ENCODE results near the gene TM9SF4.

The TM9SF4 gene

DNA sequence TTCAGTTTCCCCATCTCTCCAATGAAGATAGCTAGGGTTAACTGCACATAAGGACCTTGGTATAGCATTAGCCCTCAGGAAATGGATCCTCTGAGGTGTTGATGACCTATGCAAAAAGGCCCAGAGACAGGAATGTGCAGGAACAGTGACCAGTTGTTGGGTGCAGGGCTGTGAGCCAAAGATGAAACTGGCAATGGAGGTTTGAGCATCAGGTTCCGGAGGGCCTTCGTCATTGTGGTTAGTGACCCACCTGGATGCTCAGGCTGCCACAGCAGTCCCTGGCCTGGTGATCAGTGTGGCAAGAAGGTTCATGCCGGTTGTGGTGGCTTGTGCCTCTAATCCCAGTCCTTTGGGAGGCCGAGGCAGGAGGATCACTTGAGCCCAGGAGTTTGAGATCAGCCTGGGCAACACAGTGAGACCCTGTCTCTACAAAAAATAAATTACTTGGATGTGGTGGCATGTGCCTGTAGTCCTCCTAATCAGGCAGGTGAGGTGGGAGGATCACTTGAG lies 43.7 kb downstream of the TM9SF4 start:
- no peak overlapping the region for H3K4me3 ChIP-seq (ENCODE audit: low read depth, low read length)
- TF ChIP-seq, protein P1, sequence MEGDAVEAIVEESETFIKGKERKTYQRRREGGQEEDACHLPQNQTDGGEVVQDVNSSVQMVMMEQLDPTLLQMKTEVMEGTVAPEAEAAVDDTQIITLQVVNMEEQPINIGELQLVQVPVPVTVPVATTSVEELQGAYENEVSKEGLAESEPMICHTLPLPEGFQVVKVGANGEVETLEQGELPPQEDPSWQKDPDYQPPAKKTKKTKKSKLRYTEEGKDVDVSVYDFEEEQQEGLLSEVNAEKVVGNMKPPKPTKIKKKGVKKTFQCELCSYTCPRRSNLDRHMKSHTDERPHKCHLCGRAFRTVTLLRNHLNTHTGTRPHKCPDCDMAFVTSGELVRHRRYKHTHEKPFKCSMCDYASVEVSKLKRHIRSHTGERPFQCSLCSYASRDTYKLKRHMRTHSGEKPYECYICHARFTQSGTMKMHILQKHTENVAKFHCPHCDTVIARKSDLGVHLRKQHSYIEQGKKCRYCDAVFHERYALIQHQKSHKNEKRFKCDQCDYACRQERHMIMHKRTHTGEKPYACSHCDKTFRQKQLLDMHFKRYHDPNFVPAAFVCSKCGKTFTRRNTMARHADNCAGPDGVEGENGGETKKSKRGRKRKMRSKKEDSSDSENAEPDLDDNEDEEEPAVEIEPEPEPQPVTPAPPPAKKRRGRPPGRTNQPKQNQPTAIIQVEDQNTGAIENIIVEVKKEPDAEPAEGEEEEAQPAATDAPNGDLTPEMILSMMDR (conservative IDR thresholded peaks at IDR 0.05; ENCODE audit: low read depth, low read length) = no peak
- no peak for DNase-seq (ENCODE audit: low read depth)

DNA sequence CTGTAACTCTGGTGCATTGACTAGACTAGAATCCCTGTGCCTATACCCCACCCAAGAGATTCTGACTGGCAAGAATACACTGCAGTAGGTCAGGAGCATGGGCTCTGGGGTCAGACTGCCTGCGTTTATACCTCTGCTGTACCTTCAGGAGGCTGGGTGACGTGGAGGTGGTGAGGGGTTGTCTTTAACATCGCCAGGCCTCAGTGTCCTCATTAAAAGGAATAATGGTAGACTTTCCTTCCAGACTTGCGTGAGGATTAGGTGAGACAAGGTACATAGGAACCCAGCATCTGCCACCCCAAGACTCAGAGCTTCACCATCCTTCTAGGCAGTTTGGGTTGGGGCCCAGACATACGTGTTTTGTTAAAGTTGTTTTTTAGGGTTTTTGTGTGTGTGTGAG lies 44.3 kb downstream of the TM9SF4 start:
- TF ChIP-seq, protein P1 (conservative IDR thresholded peaks at IDR 0.05; ENCODE audit: low read depth, low read length) = no peak
- no peak overlapping the region for H3K4me3 ChIP-seq (ENCODE audit: low read depth, low read length)
- no peak for DNase-seq (ENCODE audit: low read depth)

DNA sequence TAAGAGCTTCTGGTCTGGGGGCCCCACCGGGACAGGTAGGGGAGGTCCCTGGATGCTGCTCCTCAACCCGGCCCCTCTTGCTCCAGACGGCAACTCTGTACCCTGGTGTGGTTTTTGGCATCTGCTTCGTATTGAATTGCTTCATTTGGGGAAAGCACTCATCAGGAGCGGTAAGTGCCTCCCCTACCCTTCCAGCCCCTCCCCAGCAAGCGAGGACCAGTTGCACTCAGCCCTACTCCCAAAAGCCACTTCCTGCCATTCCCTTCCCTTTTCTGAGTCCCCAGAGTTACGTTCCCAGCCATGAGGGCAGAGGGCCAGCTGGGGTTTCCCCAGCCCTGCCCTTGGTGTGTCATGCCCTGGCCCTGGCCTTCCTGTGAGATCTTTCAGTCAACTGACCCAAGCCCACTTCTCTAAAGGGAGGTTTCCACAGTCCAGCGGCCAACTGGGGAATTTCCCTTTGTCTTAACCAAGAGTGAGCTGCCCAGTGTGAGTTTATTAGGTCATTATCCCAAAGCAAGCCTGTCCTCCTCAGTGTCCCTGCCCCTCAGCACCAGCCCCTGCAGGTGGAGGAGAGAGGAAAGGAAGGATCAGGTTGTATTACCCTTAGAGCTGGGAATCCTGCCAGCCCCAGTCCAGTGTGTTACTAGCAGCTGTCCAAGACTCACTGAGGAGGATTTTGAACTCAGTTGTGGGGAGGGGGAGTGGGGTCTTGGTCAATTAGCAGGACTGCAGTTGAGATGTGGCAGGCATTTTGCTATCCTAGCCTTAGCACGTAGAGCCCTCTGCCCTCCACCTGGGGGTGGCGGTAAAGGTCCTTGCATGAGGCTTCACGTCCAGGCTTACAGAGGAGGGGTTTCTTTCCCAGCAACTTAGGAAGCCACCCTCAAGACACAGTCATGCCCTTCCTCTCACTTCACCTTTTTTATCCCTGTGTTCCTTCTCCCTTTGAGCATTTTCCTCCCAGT lies 45.8 kb downstream of the TM9SF4 start:
- DNase-seq (ENCODE audit: low read depth) = peak; percentile 80
- TF ChIP-seq, protein P1 (conservative IDR thresholded peaks at IDR 0.05; ENCODE audit: low read depth, low read length) = peak; percentile 60

DNA sequence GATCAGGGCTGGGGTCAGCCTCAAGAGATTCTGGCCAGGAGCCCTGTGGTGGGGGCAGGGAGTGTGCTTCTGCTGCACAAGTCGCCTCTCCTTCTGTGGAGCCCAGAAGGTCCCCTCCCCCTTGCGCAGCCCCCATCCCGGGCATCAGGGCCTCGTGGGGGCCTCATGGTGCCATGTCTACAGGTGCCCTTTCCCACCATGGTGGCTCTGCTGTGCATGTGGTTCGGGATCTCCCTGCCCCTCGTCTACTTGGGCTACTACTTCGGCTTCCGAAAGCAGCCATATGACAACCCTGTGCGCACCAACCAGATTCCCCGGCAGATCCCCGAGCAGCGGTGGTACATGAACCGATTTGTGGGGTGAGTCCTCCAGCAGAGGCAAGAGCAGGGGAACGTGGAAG lies 48.1 kb downstream of the TM9SF4 start:
- no peak overlapping the region for H3K4me3 ChIP-seq (ENCODE audit: low read depth, low read length)
- no peak for DNase-seq (ENCODE audit: low read depth)
- TF ChIP-seq, protein P1 (conservative IDR thresholded peaks at IDR 0.05; ENCODE audit: low read depth, low read length) = no peak

More for the DNA sequence above, 45.8 kb downstream of the TM9SF4 start:
- no peak overlapping the region for H3K4me3 ChIP-seq (ENCODE audit: low read depth, low read length)

DNA sequence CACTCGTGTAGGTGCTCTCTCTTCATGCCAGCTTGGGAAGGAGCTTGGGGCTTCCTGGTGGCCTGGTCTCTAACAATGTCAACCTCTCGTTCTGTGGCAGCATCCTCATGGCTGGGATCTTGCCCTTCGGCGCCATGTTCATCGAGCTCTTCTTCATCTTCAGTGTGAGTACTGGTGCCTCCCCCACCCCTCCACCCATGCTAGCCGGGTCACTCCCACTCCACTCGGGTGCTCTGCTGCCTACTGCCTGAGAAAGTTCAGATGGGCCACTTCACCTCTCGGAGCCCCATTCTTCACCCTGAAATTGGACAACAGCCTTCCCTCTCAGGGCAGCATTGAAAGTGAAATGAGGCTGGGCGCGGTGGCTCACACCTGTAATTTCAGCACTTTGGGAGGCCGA lies 48.8 kb downstream of the TM9SF4 start:
- H3K4me3 ChIP-seq (ENCODE audit: low read depth, low read length) = no peak overlapping the region
- TF ChIP-seq, protein P1 (conservative IDR thresholded peaks at IDR 0.05; ENCODE audit: low read depth, low read length) = no peak
- DNase-seq (ENCODE audit: low read depth) = no peak

DNA sequence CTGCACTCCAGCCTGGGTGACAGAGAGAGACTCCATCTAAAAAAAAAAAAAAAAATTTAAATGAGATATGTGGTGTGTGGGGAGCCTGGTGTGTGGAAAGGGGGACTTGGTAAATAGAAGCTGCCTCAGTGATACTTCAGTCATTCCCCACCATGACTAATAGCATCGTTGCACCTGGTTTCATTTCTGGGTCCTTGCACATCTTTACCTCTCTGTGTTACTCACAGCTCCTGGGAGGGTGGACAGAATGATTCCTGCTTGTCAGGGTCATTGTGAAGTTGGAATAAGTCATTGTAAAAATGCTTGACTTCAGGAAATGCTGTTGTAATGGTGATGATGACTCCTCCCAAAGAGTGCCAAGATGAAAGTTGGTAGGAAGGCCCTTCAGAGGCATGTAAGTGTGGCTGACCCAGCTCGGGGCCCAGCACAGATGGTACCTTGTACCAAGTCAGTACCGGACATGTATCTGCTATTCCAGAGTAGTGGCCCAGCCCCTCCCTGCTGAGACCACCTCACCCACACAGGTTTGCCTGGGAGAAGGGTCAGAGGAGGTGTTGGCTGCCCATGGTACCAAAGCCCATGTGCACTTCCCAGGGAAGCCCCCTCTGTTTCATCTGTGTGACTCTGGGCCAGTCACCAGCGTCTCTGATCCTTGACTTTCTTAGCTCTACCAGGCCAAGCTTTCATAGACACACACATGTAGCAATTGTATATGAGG lies 49.6 kb downstream of the TM9SF4 start:
- TF ChIP-seq, protein P1 (conservative IDR thresholded peaks at IDR 0.05; ENCODE audit: low read depth, low read length) = no peak
- no peak overlapping the region for H3K4me3 ChIP-seq (ENCODE audit: low read depth, low read length)
- DNase-seq (ENCODE audit: low read depth) = no peak

Data from choroid plexus epithelial cell (primary cell).